Measurements from ENCODE around the gene OVOL2. TPM values are rescaled to one million over a fixed set of nuclear protein-coding genes. Genes with fewer than 3 reads are reported as not detected.

The OVOL2 gene
- total and polyA plus RNA-seq, 2 experiments from 2014 or later: 11.2 to 11.5 TPM

DNA sequence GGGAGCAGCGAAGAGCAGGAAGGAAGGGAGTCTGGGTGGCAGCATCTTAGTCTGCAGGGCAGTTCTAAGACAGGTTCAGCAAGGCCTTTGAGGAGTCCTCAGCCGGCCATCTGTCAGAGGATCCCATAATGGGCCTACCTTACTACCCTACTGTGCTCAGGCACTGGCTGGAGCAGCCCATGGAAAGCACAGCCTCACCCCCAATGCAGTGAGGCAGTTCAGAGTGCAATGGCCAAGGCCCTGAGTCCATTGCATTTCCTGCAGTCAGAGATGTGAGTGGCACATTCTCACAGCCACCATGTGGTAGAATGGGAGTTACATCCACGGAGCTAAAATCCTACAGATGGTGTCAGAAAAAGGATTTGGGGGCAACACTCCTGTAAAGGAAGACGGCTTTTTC lies 19.4 kb upstream of the OVOL2 start:
- Histone ChIP-seq H2AFZ (peak overlapping the region; percentile 43; the same call in 1 of the 2 replicates), H3K4me2 (no peak overlapping the region), H3K27me3 (ENCODE audit: insufficient read depth) (no peaks in the 10 kb centered on the region), H3K9me2 (ENCODE audit: insufficient read depth) (peaks cover 1% of the 10 kb centered on the region; the same call in 1 of the 2 replicates), H3K4me3 (no peak overlapping the region), H3F3A (replicated peaks; ENCODE audit: low read depth) (no peaks in the 10 kb centered on the region), H3K79me2 (replicated peaks; ENCODE audit: insufficient read depth) (no peaks in the 10 kb centered on the region), H3K36me3 (ENCODE audit: insufficient read depth) (no peaks in the 10 kb centered on the region), H4K20me1 (replicated peaks; ENCODE audit: insufficient read depth) (no peaks in the 10 kb centered on the region), H3K4me1 (ENCODE audit: insufficient read depth) (no peaks in the 10 kb centered on the region), H3K27ac (ENCODE audit: low read depth) (no peak overlapping the region)
- no peaks in the 10 kb centered on the region for H3K36me3 Mint-ChIP-seq (ENCODE audit: low read depth)
- ATAC-seq (peak; percentile 36; the same call in 2 of the 3 replicates), DNase-seq (ENCODE audit: low spot score) (peak; percentile 21)
- H3K27ac Mint-ChIP-seq: no peak overlapping the region
- no peak overlapping the region for H3K4me3 Mint-ChIP-seq
- TF ChIP-seq, protein P1, sequence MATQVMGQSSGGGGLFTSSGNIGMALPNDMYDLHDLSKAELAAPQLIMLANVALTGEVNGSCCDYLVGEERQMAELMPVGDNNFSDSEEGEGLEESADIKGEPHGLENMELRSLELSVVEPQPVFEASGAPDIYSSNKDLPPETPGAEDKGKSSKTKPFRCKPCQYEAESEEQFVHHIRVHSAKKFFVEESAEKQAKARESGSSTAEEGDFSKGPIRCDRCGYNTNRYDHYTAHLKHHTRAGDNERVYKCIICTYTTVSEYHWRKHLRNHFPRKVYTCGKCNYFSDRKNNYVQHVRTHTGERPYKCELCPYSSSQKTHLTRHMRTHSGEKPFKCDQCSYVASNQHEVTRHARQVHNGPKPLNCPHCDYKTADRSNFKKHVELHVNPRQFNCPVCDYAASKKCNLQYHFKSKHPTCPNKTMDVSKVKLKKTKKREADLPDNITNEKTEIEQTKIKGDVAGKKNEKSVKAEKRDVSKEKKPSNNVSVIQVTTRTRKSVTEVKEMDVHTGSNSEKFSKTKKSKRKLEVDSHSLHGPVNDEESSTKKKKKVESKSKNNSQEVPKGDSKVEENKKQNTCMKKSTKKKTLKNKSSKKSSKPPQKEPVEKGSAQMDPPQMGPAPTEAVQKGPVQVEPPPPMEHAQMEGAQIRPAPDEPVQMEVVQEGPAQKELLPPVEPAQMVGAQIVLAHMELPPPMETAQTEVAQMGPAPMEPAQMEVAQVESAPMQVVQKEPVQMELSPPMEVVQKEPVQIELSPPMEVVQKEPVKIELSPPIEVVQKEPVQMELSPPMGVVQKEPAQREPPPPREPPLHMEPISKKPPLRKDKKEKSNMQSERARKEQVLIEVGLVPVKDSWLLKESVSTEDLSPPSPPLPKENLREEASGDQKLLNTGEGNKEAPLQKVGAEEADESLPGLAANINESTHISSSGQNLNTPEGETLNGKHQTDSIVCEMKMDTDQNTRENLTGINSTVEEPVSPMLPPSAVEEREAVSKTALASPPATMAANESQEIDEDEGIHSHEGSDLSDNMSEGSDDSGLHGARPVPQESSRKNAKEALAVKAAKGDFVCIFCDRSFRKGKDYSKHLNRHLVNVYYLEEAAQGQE (IDR thresholded peaks at IDR 0.05; ENCODE audit: unreplicated experiment): no peak
- no peak for TF ChIP-seq EZH2phosphoT487 (IDR thresholded peaks at IDR 0.05; ENCODE audit: unreplicated experiment)
- TF ChIP-seq CREB1 (CRISPR knock-in tag; IDR thresholded peaks at IDR 0.05; ENCODE audit: low read depth): no peak
- TF ChIP-seq, protein P2, sequence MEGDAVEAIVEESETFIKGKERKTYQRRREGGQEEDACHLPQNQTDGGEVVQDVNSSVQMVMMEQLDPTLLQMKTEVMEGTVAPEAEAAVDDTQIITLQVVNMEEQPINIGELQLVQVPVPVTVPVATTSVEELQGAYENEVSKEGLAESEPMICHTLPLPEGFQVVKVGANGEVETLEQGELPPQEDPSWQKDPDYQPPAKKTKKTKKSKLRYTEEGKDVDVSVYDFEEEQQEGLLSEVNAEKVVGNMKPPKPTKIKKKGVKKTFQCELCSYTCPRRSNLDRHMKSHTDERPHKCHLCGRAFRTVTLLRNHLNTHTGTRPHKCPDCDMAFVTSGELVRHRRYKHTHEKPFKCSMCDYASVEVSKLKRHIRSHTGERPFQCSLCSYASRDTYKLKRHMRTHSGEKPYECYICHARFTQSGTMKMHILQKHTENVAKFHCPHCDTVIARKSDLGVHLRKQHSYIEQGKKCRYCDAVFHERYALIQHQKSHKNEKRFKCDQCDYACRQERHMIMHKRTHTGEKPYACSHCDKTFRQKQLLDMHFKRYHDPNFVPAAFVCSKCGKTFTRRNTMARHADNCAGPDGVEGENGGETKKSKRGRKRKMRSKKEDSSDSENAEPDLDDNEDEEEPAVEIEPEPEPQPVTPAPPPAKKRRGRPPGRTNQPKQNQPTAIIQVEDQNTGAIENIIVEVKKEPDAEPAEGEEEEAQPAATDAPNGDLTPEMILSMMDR (conservative IDR thresholded peaks at IDR 0.05; ENCODE audit: low read depth in 2 of 2): 0 out of 4 replicates have a peak, but pooled peaks of 1 of the 2 experiments have one; percentile 0
- no peaks in the 10 kb centered on the region; the same call in 2 of the 3 replicates for H3K4me1 Mint-ChIP-seq
- peaks cover 4% of the 10 kb centered on the region for H3K27me3 Mint-ChIP-seq (ENCODE audit: insufficient read depth, low read depth, poor library complexity)
- H3K9me3 Mint-ChIP-seq: no peaks in the 10 kb centered on the region

DNA sequence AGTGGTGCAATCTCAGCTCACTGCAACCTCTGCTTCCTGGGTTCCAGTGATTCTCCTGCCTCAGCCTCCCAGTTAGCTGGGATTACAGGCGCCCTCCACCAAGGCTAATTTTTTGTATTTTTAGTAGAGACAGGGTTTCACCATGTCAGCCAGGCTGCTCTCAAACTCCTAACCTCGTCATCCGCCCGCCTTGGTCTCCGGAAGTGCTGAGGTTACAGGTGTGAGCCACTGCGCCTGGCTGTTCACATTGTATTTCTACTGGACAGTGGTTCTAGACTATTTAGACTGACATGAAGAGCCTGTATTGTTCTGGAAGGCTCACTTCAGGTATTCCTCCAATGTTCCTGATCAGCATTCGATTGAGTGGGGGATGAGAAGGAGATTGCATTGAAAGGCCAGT lies 14.8 kb upstream of the OVOL2 start:
- Histone ChIP-seq H3K27me3 (ENCODE audit: insufficient read depth) (no peaks in the 10 kb centered on the region), H3K4me3 (no peak overlapping the region), H2AFZ (no peak overlapping the region), H3K9me2 (ENCODE audit: insufficient read depth) (no peaks in the 10 kb centered on the region), H3K79me2 (replicated peaks; ENCODE audit: insufficient read depth) (no peaks in the 10 kb centered on the region), H3K36me3 (ENCODE audit: insufficient read depth) (no peaks in the 10 kb centered on the region), H3K27ac (ENCODE audit: low read depth) (no peak overlapping the region), H3K4me1 (ENCODE audit: insufficient read depth) (no peaks in the 10 kb centered on the region), H4K20me1 (replicated peaks; ENCODE audit: insufficient read depth) (no peaks in the 10 kb centered on the region), H3K4me2 (no peak overlapping the region), H3F3A (replicated peaks; ENCODE audit: low read depth) (no peaks in the 10 kb centered on the region)
- peaks cover 4% of the 10 kb centered on the region for H3K27me3 Mint-ChIP-seq (ENCODE audit: insufficient read depth, low read depth, poor library complexity)
- no peak overlapping the region for H3K4me3 Mint-ChIP-seq
- ATAC-seq (no peak), DNase-seq (ENCODE audit: low spot score) (no peak)
- H3K36me3 Mint-ChIP-seq (ENCODE audit: low read depth): no peaks in the 10 kb centered on the region
- no peaks in the 10 kb centered on the region for H3K9me3 Mint-ChIP-seq
- H3K27ac Mint-ChIP-seq: no peak overlapping the region
- no peaks in the 10 kb centered on the region; the same call in 2 of the 3 replicates for H3K4me1 Mint-ChIP-seq
- no peak for TF ChIP-seq ZNF331 (CRISPR knock-in tag; IDR thresholded peaks at IDR 0.05; ENCODE audit: low read depth)
- TF ChIP-seq, protein P1 (IDR thresholded peaks at IDR 0.05; ENCODE audit: unreplicated experiment): no peak
- no peak for TF ChIP-seq STAT1 (IDR thresholded peaks at IDR 0.05; ENCODE audit: unreplicated experiment)
